ENCODE data around the gene FANCM. TPM values are rescaled to one million over a fixed set of nuclear protein-coding genes. Genes with fewer than 3 reads are reported as not detected.

The FANCM gene, protein sequence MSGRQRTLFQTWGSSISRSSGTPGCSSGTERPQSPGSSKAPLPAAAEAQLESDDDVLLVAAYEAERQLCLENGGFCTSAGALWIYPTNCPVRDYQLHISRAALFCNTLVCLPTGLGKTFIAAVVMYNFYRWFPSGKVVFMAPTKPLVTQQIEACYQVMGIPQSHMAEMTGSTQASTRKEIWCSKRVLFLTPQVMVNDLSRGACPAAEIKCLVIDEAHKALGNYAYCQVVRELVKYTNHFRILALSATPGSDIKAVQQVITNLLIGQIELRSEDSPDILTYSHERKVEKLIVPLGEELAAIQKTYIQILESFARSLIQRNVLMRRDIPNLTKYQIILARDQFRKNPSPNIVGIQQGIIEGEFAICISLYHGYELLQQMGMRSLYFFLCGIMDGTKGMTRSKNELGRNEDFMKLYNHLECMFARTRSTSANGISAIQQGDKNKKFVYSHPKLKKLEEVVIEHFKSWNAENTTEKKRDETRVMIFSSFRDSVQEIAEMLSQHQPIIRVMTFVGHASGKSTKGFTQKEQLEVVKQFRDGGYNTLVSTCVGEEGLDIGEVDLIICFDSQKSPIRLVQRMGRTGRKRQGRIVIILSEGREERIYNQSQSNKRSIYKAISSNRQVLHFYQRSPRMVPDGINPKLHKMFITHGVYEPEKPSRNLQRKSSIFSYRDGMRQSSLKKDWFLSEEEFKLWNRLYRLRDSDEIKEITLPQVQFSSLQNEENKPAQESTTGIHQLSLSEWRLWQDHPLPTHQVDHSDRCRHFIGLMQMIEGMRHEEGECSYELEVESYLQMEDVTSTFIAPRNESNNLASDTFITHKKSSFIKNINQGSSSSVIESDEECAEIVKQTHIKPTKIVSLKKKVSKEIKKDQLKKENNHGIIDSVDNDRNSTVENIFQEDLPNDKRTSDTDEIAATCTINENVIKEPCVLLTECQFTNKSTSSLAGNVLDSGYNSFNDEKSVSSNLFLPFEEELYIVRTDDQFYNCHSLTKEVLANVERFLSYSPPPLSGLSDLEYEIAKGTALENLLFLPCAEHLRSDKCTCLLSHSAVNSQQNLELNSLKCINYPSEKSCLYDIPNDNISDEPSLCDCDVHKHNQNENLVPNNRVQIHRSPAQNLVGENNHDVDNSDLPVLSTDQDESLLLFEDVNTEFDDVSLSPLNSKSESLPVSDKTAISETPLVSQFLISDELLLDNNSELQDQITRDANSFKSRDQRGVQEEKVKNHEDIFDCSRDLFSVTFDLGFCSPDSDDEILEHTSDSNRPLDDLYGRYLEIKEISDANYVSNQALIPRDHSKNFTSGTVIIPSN (N-terminal part only)
- total RNA-seq: 1 to 10 TPM in 3 of 4 donors, under 1 TPM in 1; 0.75 to 6.2 (median 4.5) TPM

DNA sequence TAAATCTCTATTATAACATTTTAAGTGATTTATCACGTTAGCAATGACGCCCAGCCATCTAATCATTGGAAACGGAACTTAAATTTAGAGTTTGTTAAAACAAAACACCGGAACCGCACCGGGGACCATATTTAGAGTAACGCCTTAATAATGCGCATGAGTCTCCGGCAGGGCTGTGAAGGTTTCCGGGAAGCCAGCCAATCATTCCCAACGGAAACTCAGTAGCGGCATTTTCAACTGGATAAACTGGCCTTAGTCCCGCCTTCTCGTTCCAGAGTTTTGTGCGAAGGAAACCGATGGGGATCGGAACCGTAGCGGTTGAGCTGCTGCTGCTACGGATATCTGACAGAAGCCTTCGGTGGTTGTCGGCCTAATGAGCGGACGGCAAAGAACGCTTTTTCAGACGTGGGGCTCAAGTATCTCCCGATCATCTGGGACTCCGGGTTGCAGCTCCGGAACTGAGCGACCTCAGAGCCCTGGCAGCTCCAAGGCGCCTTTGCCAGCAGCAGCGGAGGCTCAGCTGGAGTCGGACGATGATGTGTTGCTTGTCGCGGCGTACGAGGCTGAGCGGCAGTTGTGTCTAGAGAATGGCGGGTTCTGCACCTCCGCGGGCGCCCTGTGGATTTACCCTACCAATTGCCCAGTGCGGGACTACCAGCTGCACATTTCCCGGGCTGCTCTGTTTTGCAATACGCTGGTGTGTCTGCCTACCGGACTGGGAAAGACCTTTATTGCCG is at the start of gene FANCM:
TSS of gene FANCM (plus strand) at position 272 of the 737 bp plus-strand sequence. CDS start at position 374, 102 bp downstream.
- Histone ChIP-seq H3K27me3 (no peaks in the 10 kb centered on the region), H3K4me3 (peak within 1 kb of the TSS; percentile 40 to 96 (median 57)), H3K27ac (peak within 1 kb of the TSS; percentile 90 to 93 (median 92)), H3K36me3 (no peaks in the 10 kb centered on the region), H3K4me1 (peaks cover 6 to 26% (median 23%) of the 10 kb centered on the region in 4 donors), H3K9me3 (no peaks in the 10 kb centered on the region)
- peak; percentile 93 for DNase-seq
- in situ Hi-C loops (cut with MboI; ENCODE audit: low pct_ligation_motif_present in 1 of 4, low pct_unique_long_range_greater_than_20kb in 1 of 4, low sequenced_read_pairs in 3 of 4) (loop anchor here in 1 of 4 donors (10.0 kb wide), 1 partner anchor 171 kb away; the partner anchor contains the start of genes KLHL28 and TOGARAM1), intact Hi-C loops (cut with DNase I; ENCODE audit: low total_unique reads) (loop anchor here (10.0 kb wide), 1 partner anchor 171 kb away; the partner anchor contains the start of genes KLHL28 and TOGARAM1)
- WGBS, 2 donors (ENCODE audit: low coverage in 1 of 2): 0 to 1% methylated on average over 13 to 44 of the region's 48 CpGs
- TF ChIP-seq POLR2A (IDR thresholded peaks at IDR 0.05): no peak
- TF ChIP-seq, protein P1, sequence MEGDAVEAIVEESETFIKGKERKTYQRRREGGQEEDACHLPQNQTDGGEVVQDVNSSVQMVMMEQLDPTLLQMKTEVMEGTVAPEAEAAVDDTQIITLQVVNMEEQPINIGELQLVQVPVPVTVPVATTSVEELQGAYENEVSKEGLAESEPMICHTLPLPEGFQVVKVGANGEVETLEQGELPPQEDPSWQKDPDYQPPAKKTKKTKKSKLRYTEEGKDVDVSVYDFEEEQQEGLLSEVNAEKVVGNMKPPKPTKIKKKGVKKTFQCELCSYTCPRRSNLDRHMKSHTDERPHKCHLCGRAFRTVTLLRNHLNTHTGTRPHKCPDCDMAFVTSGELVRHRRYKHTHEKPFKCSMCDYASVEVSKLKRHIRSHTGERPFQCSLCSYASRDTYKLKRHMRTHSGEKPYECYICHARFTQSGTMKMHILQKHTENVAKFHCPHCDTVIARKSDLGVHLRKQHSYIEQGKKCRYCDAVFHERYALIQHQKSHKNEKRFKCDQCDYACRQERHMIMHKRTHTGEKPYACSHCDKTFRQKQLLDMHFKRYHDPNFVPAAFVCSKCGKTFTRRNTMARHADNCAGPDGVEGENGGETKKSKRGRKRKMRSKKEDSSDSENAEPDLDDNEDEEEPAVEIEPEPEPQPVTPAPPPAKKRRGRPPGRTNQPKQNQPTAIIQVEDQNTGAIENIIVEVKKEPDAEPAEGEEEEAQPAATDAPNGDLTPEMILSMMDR (IDR thresholded peaks at IDR 0.05): no peak
- TF ChIP-seq POLR2AphosphoS5 (IDR thresholded peaks at IDR 0.05): peak; percentile 36 to 69 (median 52)
- no peak for TF ChIP-seq EP300 (IDR thresholded peaks at IDR 0.05; ENCODE audit: low read depth)

DNA sequence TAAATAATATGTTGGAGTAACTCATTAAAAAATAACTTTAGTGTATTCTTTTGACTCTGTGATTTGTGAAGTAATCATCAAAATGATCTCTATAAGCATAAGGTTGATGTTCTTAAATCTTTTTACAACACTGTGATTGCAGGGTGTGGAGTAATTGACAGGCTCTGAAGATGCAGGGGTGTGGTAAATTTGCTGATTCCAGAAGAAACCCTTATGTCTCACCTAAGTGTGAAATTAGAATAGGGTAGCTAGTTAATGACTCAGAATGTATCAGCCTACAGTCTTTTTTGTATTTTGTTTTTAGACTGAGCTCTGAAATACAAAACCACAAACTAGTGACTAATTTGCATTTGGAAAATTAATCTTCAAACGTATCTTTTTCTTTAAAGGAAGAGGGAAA is 45.9 kb upstream of the FANCM start:
- Histone ChIP-seq H3K9me3 (no peaks in the 10 kb centered on the region), H3K27ac (no peak overlapping the region), H3K36me3 (no peaks in the 10 kb centered on the region), H3K4me1 (peaks cover 17 to 59% (median 43%) of the 10 kb centered on the region in 4 donors), H3K27me3 (no peaks in the 10 kb centered on the region), H3K4me3 (no peak overlapping the region)
- DNase-seq: no peak
- 5 to 14% methylated on average over 1 of the region's 1 CpG for WGBS, 2 donors (ENCODE audit: low coverage in 1 of 2)
- TF ChIP-seq POLR2AphosphoS5 (IDR thresholded peaks at IDR 0.05) (no peak), POLR2A (IDR thresholded peaks at IDR 0.05) (no peak), EP300 (IDR thresholded peaks at IDR 0.05; ENCODE audit: low read depth) (no peak)
- TF ChIP-seq, protein P1 (IDR thresholded peaks at IDR 0.05): no peak
- in situ Hi-C loops (cut with MboI; ENCODE audit: low pct_ligation_motif_present in 1 of 4, low pct_unique_long_range_greater_than_20kb in 1 of 4, low sequenced_read_pairs in 3 of 4) (no loop called here), intact Hi-C loops (cut with DNase I; ENCODE audit: low total_unique reads) (no loop called here)

DNA sequence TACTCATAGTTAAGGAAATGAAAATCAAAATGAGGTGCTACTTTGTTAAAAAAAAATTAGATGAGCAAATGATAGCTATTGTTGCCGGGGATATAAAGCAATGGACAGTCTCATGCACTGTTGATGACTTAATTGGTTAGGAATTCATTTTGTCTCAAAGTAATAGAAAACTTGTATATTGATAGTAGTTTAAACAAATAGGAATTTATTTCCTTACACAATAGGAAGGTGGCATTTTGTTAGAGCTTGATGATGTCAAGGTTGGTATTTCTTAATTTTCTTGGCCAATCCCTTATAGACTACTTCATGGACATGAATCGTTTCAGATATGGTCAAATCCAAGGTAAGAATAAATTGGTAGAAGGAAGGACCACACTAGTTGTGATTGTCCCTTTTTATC is 44.0 kb upstream of the FANCM start:
- TF ChIP-seq, protein P1 (IDR thresholded peaks at IDR 0.05): no peak
- no peak for TF ChIP-seq POLR2A (IDR thresholded peaks at IDR 0.05)
- no peak for TF ChIP-seq POLR2AphosphoS5 (IDR thresholded peaks at IDR 0.05)
- TF ChIP-seq EP300 (IDR thresholded peaks at IDR 0.05; ENCODE audit: low read depth): no peak
- no peak for DNase-seq
- whole genome bisulfite sequencing, 2 donors (ENCODE audit: low coverage in 1 of 2): 86 to 87% methylated on average over 2 of the region's 2 CpGs
- H3K4me1 ChIP-seq: peaks cover 5 to 40% (median 27%) of the 10 kb centered on the region in 4 donors
- H3K27me3 ChIP-seq: no peaks in the 10 kb centered on the region
- no peak overlapping the region for H3K4me3 ChIP-seq
- no peak overlapping the region for H3K27ac ChIP-seq
- H3K36me3 ChIP-seq: peaks cover 0 to 14% (median 5%) of the 10 kb centered on the region in 4 donors
- H3K9me3 ChIP-seq: no peaks in the 10 kb centered on the region
- in situ Hi-C loops (cut with MboI; ENCODE audit: low pct_ligation_motif_present in 1 of 4, low pct_unique_long_range_greater_than_20kb in 1 of 4, low sequenced_read_pairs in 3 of 4): no loop called here
- intact Hi-C loops (cut with DNase I; ENCODE audit: low total_unique reads): no loop called here
